Ascending aorta (tissue), 2 donors: ENCODE measurements around the gene SLC5A3. TPM values are rescaled to one million over a fixed set of nuclear protein-coding genes. Genes with fewer than 3 reads are reported as not detected.

Experiments
- DNase-seq, 2 donors: peaks; one replicate each; pipeline ENCODE4 v3.0.0-alpha.2; 2019; ENCODE audit warnings: low spot score in 2 of 2
- H3K27ac ChIP-seq, 2 donors: fragments of 200-600 bp; sonication (generic); one replicate each; pipeline ENCODE4 v1.5.1; 2016 to 2017; ENCODE audit warnings: mild to moderate bottlenecking in 1 of 2
- H3K27me3 ChIP-seq: fragments of 200-600 bp; sonication (generic); one replicate; pipeline ENCODE4 v1.5.1; 2017
- H3K36me3 ChIP-seq, 2 donors: fragments of 200-600 bp; sonication (generic); one replicate each; pipeline ENCODE4 v1.5.1; 2016
- H3K4me1 ChIP-seq, 2 donors: fragments of 200-600 bp; sonication (generic); one replicate each; pipeline ENCODE4 v1.5.1; 2016 to 2017; ENCODE audit warnings: mild to moderate bottlenecking in 1 of 2
- H3K4me3 ChIP-seq, 2 donors: fragments of 200-600 bp; sonication (generic); one replicate each; pipeline ENCODE4 v1.5.1; 2016 to 2017; ENCODE audit warnings: mild to moderate bottlenecking in 1 of 2
- H3K9me3 ChIP-seq, 2 donors: fragments of 200-600 bp; sonication (generic); one replicate each; pipeline ENCODE4 v1.5.1; 2016
- intact Hi-C: fragments of 100-400 bp; cut with DNase I; formaldehyde crosslinking; loops from one replicate; pipeline ENCODE4 v1.15.1; 2023
- total RNA-seq: library from RNA; depleted of rRNA; stranded (reverse); fragments of >200 nt; gene quantifications from one replicate; pipeline ENCODE4 v1.1.0, GENCODE V29; 2016
- TF ChIP-seq, protein P1 (sequence below), 3 experiments: fragments of 200-600 bp in 2 of 3; fragments of 450-650 bp in 1 of 3; sonication (generic) in 2 of 3; IDR thresholded peaks; one replicate each; pipeline ENCODE4 v1.5.1; 2016 to 2019; ENCODE audit warnings: antibody characterized with exemption in 3 of 3, mild to moderate bottlenecking in 1 of 3, moderate library complexity in 1 of 3

Gene SLC5A3
- total RNA-seq, 1 donor from 2014 or later = 8.4 TPM

DNA sequence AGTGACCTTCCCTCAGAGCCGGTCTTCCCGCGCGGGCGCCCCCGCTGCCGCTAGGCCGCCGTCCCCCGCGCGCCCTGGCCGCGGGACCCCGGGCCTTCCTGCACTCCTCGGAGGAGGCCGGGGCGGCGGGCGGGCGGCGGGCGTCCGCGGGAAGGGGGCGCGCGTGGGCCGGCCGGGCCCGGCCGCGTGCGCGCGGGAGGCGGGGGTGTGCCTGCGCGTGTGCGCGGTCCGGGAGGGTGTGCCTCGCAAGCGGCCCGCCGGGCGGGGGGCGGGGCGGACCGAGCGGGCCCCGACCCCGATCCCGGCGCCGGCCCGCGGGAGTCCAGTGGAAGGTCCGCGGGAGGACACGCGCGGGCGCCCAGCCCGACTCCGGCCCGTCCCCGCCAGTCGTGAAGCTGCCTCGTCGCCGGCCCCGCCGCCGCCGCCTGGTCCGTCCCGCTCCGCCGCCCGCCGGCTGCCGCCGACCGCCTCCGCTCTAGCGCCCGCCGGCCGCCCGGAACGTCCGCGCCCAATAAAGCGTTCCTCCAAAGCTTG, 438 bp downstream of the SLC5A3 start:
- H3K4me3 ChIP-seq = peak overlapping the region; percentile 75 to 93
- TF ChIP-seq, protein P1, sequence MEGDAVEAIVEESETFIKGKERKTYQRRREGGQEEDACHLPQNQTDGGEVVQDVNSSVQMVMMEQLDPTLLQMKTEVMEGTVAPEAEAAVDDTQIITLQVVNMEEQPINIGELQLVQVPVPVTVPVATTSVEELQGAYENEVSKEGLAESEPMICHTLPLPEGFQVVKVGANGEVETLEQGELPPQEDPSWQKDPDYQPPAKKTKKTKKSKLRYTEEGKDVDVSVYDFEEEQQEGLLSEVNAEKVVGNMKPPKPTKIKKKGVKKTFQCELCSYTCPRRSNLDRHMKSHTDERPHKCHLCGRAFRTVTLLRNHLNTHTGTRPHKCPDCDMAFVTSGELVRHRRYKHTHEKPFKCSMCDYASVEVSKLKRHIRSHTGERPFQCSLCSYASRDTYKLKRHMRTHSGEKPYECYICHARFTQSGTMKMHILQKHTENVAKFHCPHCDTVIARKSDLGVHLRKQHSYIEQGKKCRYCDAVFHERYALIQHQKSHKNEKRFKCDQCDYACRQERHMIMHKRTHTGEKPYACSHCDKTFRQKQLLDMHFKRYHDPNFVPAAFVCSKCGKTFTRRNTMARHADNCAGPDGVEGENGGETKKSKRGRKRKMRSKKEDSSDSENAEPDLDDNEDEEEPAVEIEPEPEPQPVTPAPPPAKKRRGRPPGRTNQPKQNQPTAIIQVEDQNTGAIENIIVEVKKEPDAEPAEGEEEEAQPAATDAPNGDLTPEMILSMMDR (IDR thresholded peaks at IDR 0.05) = no peak
- peak in 1 of 2 donors; percentile 66 for DNase-seq
- H3K36me3 ChIP-seq = no peaks in the 10 kb centered on the region
- H3K4me1 ChIP-seq = peaks cover 7 to 20% of the 10 kb centered on the region in 2 donors
- H3K27ac ChIP-seq = peak overlapping the region; percentile 66 to 92
- no peaks in the 10 kb centered on the region for H3K9me3 ChIP-seq
- no peaks in the 10 kb centered on the region for H3K27me3 ChIP-seq
- intact Hi-C loops = loop anchor here (1.0 to 2.0 kb wide), 2 partner anchors 55 to 127 kb away; no protein-coding TSS in a partner anchor

- no peaks in the 10 kb centered on the region for H3K27me3 ChIP-seq
- intact Hi-C loops = loop anchor here (1.0 kb wide), 1 partner anchor 127 kb away; no protein-coding TSS in a partner anchor
- H3K27ac ChIP-seq = peak overlapping the region; percentile 57 to 69
- H3K4me1 ChIP-seq = peaks cover 7 to 24% of the 10 kb centered on the region in 2 donors
- TF ChIP-seq, protein P1 (IDR thresholded peaks at IDR 0.05) = no peak
- DNase-seq = no peak
- peak overlapping the region; percentile 75 to 93 for H3K4me3 ChIP-seq
- no peaks in the 10 kb centered on the region for H3K9me3 ChIP-seq
- H3K36me3 ChIP-seq = no peaks in the 10 kb centered on the region
Measured at GRCh38 chr21:34074283-34075090, 1.1 kb downstream of the SLC5A3 start.

DNA sequence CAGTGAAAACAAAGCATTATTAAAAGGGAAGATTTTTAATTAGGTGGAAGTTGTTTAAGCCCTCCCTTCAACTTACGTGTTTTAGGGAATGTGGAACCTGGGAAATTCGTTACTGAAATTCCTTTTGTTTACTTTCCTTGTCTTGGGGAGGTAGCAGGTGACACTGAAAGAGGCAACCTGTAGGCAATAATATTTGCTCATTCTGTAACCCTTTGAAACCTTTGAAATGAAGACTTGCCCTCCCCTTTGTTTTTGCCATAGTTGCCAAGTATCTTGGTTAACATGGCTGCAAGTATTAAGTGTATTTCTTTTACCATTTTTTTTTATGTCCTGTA, 1.7 kb downstream of the SLC5A3 start:
- no peak for DNase-seq
- H3K9me3 ChIP-seq = no peaks in the 10 kb centered on the region
- H3K27me3 ChIP-seq = no peaks in the 10 kb centered on the region
- TF ChIP-seq, protein P1 (IDR thresholded peaks at IDR 0.05) = no peak
- peaks cover 10 to 27% of the 10 kb centered on the region in 2 donors for H3K4me1 ChIP-seq
- no peaks in the 10 kb centered on the region for H3K36me3 ChIP-seq
- H3K4me3 ChIP-seq = peak overlapping the region; percentile 75 to 93
- intact Hi-C loops = no loop called here
- H3K27ac ChIP-seq = peak overlapping the region; percentile 57 to 69

GRCh38 chr21:34075760-34076660, 2.6 kb downstream of the SLC5A3 start:
- TF ChIP-seq, protein P1 (IDR thresholded peaks at IDR 0.05) = no peak
- Histone ChIP-seq H3K4me1 (peaks cover 14 to 36% of the 10 kb centered on the region in 2 donors), H3K9me3 (no peaks in the 10 kb centered on the region), H3K36me3 (no peaks in the 10 kb centered on the region), H3K27ac (peak overlapping the region; percentile 55 to 69), H3K4me3 (peak overlapping the region; percentile 75 to 93), H3K27me3 (no peaks in the 10 kb centered on the region)
- DNase-seq = no peak
- intact Hi-C loops = loop anchor here (2.0 kb wide), 1 partner anchor 273 kb away; no protein-coding TSS in a partner anchor

- peak overlapping the region in 1 of 2 donors; percentile 93 for H3K4me3 ChIP-seq
- peaks cover 14 to 41% of the 10 kb centered on the region in 2 donors for H3K4me1 ChIP-seq
- TF ChIP-seq, protein P1 (IDR thresholded peaks at IDR 0.05) = no peak
- no peaks in the 10 kb centered on the region for H3K27me3 ChIP-seq
- no peaks in the 10 kb centered on the region for H3K9me3 ChIP-seq
- H3K27ac ChIP-seq = peak overlapping the region; percentile 10 to 32
- intact Hi-C loops = loop anchor here (2.0 kb wide), 1 partner anchor 272 kb away; no protein-coding TSS in a partner anchor
- no peaks in the 10 kb centered on the region for H3K36me3 ChIP-seq
- no peak for DNase-seq
Measured at GRCh38 chr21:34076835-34077234, 3.5 kb downstream of the SLC5A3 start.
